Panc1 (cell line): Measurements from ENCODE around the gene CACNA1I. TPM values are rescaled to one million over a fixed set of nuclear protein-coding genes. Genes with fewer than 3 reads are reported as not detected.

Experiments used
- ATAC-seq: fragments of 200-7000 bp; cut with Tn5 transposase; 2 replicates; pipeline ENCODE4 v1.9.1; 2020; ENCODE audit warnings: mild to moderate bottlenecking, moderate library complexity
- BruUV-seq: library from RNA; stranded (reverse); fragments of 400-500 nt; replicated peaks from 2 replicates; lab custom pipeline; 2021; lab: Mats Ljungman, UMichigan
- CTCF ChIA-PET: fragments of 300-600 bp; sonication (Branson Sonifier 250); formaldehyde crosslinking; loops from one replicate; lab custom pipeline; 2022; ENCODE audit warnings: antibody characterized with exemption; lab: Charles Lee
- POLR2A ChIA-PET: fragments of 300-600 bp; sonication (Branson Sonifier 250); formaldehyde crosslinking; loops from one replicate; lab custom pipeline; 2022; ENCODE audit warnings: antibody characterized with exemption; lab: Charles Lee
- DNase-seq: peaks from one replicate; pipeline ENCODE4 v3.0.0-alpha.2; 2010; ENCODE audit warnings: low read depth, low spot score
- H3K27ac ChIP-seq: 2 replicates; pipeline ENCODE4 v1.5.1; 2011; ENCODE audit warnings: mild to moderate bottlenecking, low read length, inconsistent platforms
- H3K27me3 ChIP-seq: fragments of 200-500 bp; sonication (Bioruptor generic); 2 replicates; pipeline ENCODE4 v1.6.0; 2014; ENCODE audit warnings: low read length, inconsistent platforms; ENCODE audit not compliant: control insufficient read depth, insufficient read depth
- H3K36me3 ChIP-seq: fragments of 200-500 bp; sonication (Bioruptor generic); 2 replicates; pipeline ENCODE4 v1.5.1; 2014; ENCODE audit warnings: inconsistent platforms, mild to moderate bottlenecking, low read length, moderate library complexity; ENCODE audit not compliant: control insufficient read depth, insufficient read depth
- H3K4me1 ChIP-seq: 2 replicates; pipeline ENCODE4 v1.5.1; 2011; ENCODE audit warnings: inconsistent platforms, mild to moderate bottlenecking, low read length, moderate library complexity; ENCODE audit not compliant: control insufficient read depth, insufficient read depth
- H3K4me3 ChIP-seq, 2 experiments: 2 replicates each; pipeline ENCODE4 v1.5.1; 2011 to 2012; ENCODE audit warnings: low read depth in 2 of 2, low read length in 2 of 2, mild to moderate bottlenecking in 2 of 2, inconsistent platforms in 1 of 2, moderate library complexity in 1 of 2
- H3K9me3 ChIP-seq: fragments of 200-500 bp; sonication (Bioruptor generic); 2 replicates; pipeline ENCODE4 v1.5.1; 2014; ENCODE audit warnings: low read depth, mild to moderate bottlenecking, inconsistent platforms, low read length, moderate library complexity; ENCODE audit not compliant: control insufficient read depth, insufficient read depth
- POLR2AphosphoS5 ChIP-seq: IDR thresholded peaks from 2 replicates; pipeline ENCODE4 v1.6.1; 2012; ENCODE audit warnings: mild to moderate bottlenecking, low read depth, low read length, moderate library complexity
- SIN3A ChIP-seq: IDR thresholded peaks from 2 replicates; pipeline ENCODE4 v1.6.1; 2012; ENCODE audit warnings: low read depth, mild to moderate bottlenecking, low read length, moderate library complexity, borderline replicate concordance; ENCODE audit not compliant: insufficient read depth
- TCF7L2 ChIP-seq: IDR thresholded peaks from 2 replicates; pipeline ENCODE4 v1.6.1; 2011; ENCODE audit warnings: mild to moderate bottlenecking, low read depth, low read length, inconsistent platforms
- in situ Hi-C: cut with HindIII; loops from 2 replicates; pipeline ENCODE4 v1.10.0; 2016; ENCODE audit warnings: low sequenced_read_pairs, low pct_unique_long_range_greater_than_20kb
- intact Hi-C: fragments of 100-400 bp; cut with micrococcal nuclease; formaldehyde crosslinking; loops from one replicate; pipeline ENCODE4 v1.10.0; 2022; ENCODE audit not compliant: unreplicated experiment
- total RNA-seq: library from RNA; stranded (reverse); gene quantifications from one replicate; pipeline ENCODE4 v1.2.1, GENCODE V29; 2021; ENCODE audit not compliant: unreplicated experiment
- TF ChIP-seq, protein P1 (sequence below): fragments of 450-650 bp; IDR thresholded peaks from 2 replicates; pipeline ENCODE4 v1.5.1; 2017; ENCODE audit warnings: mild to moderate bottlenecking
- TF ChIP-seq, protein P2 (sequence below), 2 experiments: IDR thresholded peaks; 2 replicates each; pipeline ENCODE4 v1.6.1; 2011 to 2012; ENCODE audit warnings: low read depth in 2 of 2, control low read depth in 1 of 2, low read length in 1 of 2, mild to moderate bottlenecking in 1 of 2, moderate library complexity in 1 of 2; ENCODE audit not compliant: insufficient read depth in 1 of 2

CACNA1I gene
- total RNA-seq, 1 experiment from 2014 or later: 0.23 TPM

DNA sequence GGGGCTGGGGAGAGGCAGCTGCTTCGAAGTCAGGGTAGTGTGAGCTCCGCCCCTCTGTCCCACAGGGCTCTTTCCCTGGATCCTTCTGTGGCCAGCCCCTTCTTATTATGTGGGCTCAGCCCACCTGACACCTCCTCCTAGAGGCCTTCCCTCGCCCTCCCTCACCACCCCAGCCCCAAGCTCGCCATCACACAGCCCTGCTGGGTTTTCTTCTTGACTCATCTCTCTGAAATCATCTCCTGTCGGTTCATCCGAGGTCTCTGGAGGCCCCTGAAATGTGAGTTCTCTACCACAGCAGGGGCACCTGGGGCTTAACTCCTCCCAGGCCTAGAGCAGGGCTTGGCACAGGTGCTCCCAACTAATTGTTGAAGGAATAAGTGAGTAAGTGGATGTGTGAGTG is 65.2 kb downstream of the CACNA1I start:
- POLR2A ChIA-PET: no interaction called here
- CTCF ChIA-PET: no interaction called here
- Histone ChIP-seq H3K9me3 (no peaks in the 10 kb centered on the region), H3K36me3 (no peaks in the 10 kb centered on the region), H3K27ac (no peak overlapping the region), H3K27me3 (no peaks in the 10 kb centered on the region), H3K4me3 (no peak overlapping the region), H3K4me1 (peaks cover 5% of the 10 kb centered on the region)
- no peak for DNase-seq
- no peak for ATAC-seq
- in situ Hi-C loops (no loop called here), intact Hi-C loops (no loop called here)
- BruUV-seq: no TSS peak
- TF ChIP-seq, protein P1, sequence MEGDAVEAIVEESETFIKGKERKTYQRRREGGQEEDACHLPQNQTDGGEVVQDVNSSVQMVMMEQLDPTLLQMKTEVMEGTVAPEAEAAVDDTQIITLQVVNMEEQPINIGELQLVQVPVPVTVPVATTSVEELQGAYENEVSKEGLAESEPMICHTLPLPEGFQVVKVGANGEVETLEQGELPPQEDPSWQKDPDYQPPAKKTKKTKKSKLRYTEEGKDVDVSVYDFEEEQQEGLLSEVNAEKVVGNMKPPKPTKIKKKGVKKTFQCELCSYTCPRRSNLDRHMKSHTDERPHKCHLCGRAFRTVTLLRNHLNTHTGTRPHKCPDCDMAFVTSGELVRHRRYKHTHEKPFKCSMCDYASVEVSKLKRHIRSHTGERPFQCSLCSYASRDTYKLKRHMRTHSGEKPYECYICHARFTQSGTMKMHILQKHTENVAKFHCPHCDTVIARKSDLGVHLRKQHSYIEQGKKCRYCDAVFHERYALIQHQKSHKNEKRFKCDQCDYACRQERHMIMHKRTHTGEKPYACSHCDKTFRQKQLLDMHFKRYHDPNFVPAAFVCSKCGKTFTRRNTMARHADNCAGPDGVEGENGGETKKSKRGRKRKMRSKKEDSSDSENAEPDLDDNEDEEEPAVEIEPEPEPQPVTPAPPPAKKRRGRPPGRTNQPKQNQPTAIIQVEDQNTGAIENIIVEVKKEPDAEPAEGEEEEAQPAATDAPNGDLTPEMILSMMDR: no peak
- no peak for TF ChIP-seq SIN3A
- no peak for TF ChIP-seq POLR2AphosphoS5
- TF ChIP-seq, protein P2, sequence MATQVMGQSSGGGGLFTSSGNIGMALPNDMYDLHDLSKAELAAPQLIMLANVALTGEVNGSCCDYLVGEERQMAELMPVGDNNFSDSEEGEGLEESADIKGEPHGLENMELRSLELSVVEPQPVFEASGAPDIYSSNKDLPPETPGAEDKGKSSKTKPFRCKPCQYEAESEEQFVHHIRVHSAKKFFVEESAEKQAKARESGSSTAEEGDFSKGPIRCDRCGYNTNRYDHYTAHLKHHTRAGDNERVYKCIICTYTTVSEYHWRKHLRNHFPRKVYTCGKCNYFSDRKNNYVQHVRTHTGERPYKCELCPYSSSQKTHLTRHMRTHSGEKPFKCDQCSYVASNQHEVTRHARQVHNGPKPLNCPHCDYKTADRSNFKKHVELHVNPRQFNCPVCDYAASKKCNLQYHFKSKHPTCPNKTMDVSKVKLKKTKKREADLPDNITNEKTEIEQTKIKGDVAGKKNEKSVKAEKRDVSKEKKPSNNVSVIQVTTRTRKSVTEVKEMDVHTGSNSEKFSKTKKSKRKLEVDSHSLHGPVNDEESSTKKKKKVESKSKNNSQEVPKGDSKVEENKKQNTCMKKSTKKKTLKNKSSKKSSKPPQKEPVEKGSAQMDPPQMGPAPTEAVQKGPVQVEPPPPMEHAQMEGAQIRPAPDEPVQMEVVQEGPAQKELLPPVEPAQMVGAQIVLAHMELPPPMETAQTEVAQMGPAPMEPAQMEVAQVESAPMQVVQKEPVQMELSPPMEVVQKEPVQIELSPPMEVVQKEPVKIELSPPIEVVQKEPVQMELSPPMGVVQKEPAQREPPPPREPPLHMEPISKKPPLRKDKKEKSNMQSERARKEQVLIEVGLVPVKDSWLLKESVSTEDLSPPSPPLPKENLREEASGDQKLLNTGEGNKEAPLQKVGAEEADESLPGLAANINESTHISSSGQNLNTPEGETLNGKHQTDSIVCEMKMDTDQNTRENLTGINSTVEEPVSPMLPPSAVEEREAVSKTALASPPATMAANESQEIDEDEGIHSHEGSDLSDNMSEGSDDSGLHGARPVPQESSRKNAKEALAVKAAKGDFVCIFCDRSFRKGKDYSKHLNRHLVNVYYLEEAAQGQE (IDR thresholded peaks at IDR 0.05; ENCODE audit: insufficient read depth in 1 of 2, low read depth in 2 of 2, low read length in 1 of 2): no peak
- no peak for TF ChIP-seq TCF7L2

DNA sequence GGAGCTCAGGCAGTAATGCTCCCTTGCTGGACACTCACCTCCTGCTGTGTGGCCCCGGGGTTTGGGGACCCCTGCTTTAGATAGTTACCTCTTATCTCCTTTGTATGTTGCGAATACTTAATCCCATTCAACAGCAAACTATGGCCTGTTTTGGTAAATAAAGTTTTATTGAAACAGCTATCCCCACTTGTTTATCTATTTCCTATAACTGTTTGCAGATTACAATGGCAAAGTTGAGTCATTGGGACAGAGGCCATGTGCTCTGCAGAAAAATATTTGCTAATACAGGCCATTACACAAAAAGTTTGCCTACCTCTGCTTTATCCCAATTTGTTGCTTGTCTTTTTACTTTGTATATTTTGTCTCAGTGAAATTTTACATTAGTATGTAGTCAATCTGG is 68.4 kb downstream of the CACNA1I start:
- no TSS peak for BruUV-seq
- in situ Hi-C loops (no loop called here), intact Hi-C loops (no loop called here)
- Histone ChIP-seq H3K27me3 (no peaks in the 10 kb centered on the region), H3K9me3 (no peaks in the 10 kb centered on the region), H3K4me1 (peaks cover 5% of the 10 kb centered on the region), H3K36me3 (no peaks in the 10 kb centered on the region), H3K27ac (no peak overlapping the region), H3K4me3 (no peak overlapping the region)
- ChIA-PET CTCF (no interaction called here), POLR2A (no interaction called here)
- no peak for ATAC-seq
- no peak for DNase-seq
- TF ChIP-seq, protein P1: no peak
- TF ChIP-seq POLR2AphosphoS5 (no peak), SIN3A (no peak), TCF7L2 (no peak)
- TF ChIP-seq, protein P2 (IDR thresholded peaks at IDR 0.05; ENCODE audit: insufficient read depth in 1 of 2, low read depth in 2 of 2, low read length in 1 of 2): no peak
